Small intestine (tissue), 7 donors: ENCODE results near the gene ALKAL2. TPM values are rescaled to one million over a fixed set of nuclear protein-coding genes. Genes with fewer than 3 reads are reported as not detected.
A peak's percentile ranks its signal among the peaks of the same experiment; 100 is the strongest.

Experiments used
- DNase-seq, 2 donors: peaks; one replicate each; pipeline versions ENCODE4 v3.0.0 to v3.0.0-alpha.2; 2013
- FAIRE-seq: peaks from 2 replicates; lab custom pipeline; 2012; peaks lifted over from hg19 to GRCh38; lab: Jason Lieb, UNC
- H3K27ac ChIP-seq, 3 donors: one replicate each; pipeline ENCODE4 v1.5.1; 2013; ENCODE audit warnings: low read length in 2 of 3, mild to moderate bottlenecking in 2 of 3, control low read depth in 1 of 3, inconsistent platforms in 1 of 3, low read depth in 1 of 3, moderate library complexity in 1 of 3
- H3K27me3 ChIP-seq, 3 donors: one replicate each; pipeline ENCODE4 v1.6.1; 2013; ENCODE audit warnings: low read length in 3 of 3, inconsistent platforms in 1 of 3; ENCODE audit not compliant: control insufficient read depth in 3 of 3, insufficient read depth in 3 of 3
- H3K36me3 ChIP-seq, 3 donors: one replicate each; pipeline ENCODE4 v1.6.1; 2013; ENCODE audit warnings: low read length in 3 of 3, inconsistent platforms in 1 of 3, low read depth in 1 of 3, mild to moderate bottlenecking in 1 of 3, moderate library complexity in 1 of 3; ENCODE audit not compliant: control insufficient read depth in 3 of 3, insufficient read depth in 2 of 3
- H3K4me1 ChIP-seq, 3 donors: one replicate each; pipeline ENCODE4 v1.6.1; 2013; ENCODE audit warnings: low read length in 2 of 3, inconsistent platforms in 1 of 3, low read depth in 1 of 3, mild to moderate bottlenecking in 1 of 3, moderate library complexity in 1 of 3; ENCODE audit not compliant: control insufficient read depth in 3 of 3, insufficient read depth in 2 of 3
- H3K4me3 ChIP-seq, 3 donors: one replicate each; pipeline ENCODE4 v1.5.1; 2013; ENCODE audit warnings: low read length in 3 of 3, control low read depth in 1 of 3, inconsistent platforms in 1 of 3, low read depth in 1 of 3, mild to moderate bottlenecking in 1 of 3, moderate library complexity in 1 of 3
- H3K9me3 ChIP-seq, 2 donors: one replicate each; pipeline ENCODE4 v1.6.1; 2013; ENCODE audit warnings: low read depth in 1 of 2, low read length in 1 of 2; ENCODE audit not compliant: control insufficient read depth in 2 of 2, insufficient read depth in 1 of 2
- WGBS, 3 donors: extraction: QIAGEN DNeasy Blood & Tissue Kit; methylation state at CpG; one replicate each; pipeline ENCODE4 v1.1.7; 2013; 5-methylcytosine and 5-hydroxymethylcytosine counted together
- polyA plus RNA-seq, 4 donors: library from polyadenylated mRNA; stranded (reverse) in 3 of 4; unstranded in 1 of 4; fragments of 200-250 nt in 3 of 4; fragments of 120-200 nt in 1 of 4; gene quantifications; one replicate each; pipeline versions ENCODE4 v1.2.1 to v1.2.3, GENCODE V29; 2013
- donor health status: healthy with polysubstance abuse.
- donor health status: control.
- donor health status: control.
- donor health status: Bipolar disorder and iron deficiency.
- donor health status: healthy.

ALKAL2 gene
- polyA plus RNA-seq, 4 donors = 0.45 to 3.5 (median 2.8) TPM

DNA sequence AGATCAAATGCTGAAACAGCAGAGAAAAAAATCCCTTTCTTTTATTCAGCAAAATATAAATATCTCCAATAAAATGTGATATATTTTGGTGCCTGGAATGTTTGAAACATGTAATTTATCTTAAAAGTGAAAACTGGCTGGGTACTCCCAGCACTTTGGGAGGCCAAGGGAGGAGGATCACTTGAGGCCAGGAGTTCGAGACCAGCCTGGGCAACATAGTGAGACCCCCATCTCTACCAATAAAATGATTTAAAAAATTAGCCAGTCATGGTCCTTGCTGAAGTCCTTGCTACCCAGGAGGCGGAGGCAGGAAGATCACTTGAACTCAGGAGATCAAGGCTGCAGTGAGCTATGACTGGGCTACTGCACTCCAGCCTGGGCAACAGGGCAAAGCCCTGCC, 32.7 kb downstream of the ALKAL2 start:
- Histone ChIP-seq H3K4me3 (no peak overlapping the region), H3K4me1 (peaks cover 0 to 3% (median 1%) of the 10 kb centered on the region in 3 donors), H3K27me3 (no peaks in the 10 kb centered on the region), H3K27ac (no peak overlapping the region), H3K9me3 (no peaks in the 10 kb centered on the region), H3K36me3 (peaks cover 2 to 11% (median 6%) of the 10 kb centered on the region in 3 donors)
- FAIRE-seq (no peak), DNase-seq (no peak)
- 91 to 100% (median 97%) methylated on average over 2 of the region's 2 CpGs for WGBS, 3 donors

DNA sequence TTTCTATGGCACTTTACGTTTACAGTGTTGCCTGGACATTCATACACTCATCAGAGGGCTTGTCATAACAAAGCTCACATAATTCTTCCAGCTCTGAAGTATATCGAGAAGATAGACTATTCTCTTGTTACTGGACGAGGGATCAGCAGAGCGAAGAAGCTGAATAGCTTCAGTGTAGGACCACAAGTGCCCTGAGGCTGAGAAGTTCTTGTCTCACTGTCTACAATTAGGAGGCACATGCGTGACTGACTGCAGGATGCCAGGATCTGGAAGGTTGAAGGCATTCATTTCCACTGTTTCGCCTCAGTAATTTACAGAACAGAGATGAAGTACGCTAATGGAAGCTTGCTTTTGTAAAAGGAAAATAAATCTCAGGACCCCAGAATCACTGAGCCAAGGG, 33.6 kb downstream of the ALKAL2 start:
- FAIRE-seq (no peak), DNase-seq (no peak)
- H3K4me3 ChIP-seq = no peak overlapping the region
- no peak overlapping the region for H3K27ac ChIP-seq
- H3K27me3 ChIP-seq = no peaks in the 10 kb centered on the region
- no peaks in the 10 kb centered on the region for H3K9me3 ChIP-seq
- WGBS, 3 donors = 84 to 92% (median 92%) methylated on average over 7 of the region's 7 CpGs
- H3K4me1 ChIP-seq = no peaks in the 10 kb centered on the region
- peaks cover 2 to 16% (median 10%) of the 10 kb centered on the region in 3 donors for H3K36me3 ChIP-seq

DNA sequence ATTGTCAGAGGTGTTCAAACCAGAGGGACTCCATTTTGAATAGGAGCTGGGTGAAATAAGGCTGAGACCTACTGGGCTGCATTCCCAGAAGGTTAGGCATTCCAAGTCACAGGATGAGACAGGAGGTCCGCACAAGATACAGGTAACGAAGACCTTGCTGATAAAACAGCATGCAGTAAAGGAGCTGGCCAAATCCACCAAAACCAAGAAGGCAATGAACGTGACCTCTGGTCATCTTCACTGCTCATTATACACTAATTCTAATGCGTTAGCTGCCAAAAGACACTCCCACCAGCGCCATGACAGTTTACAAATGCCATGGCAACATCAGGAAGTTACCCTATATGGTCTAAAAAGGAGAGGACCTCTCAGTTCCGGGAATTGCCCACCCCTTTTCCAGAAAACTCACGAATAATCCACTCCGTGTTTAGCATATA, 34.7 kb downstream of the ALKAL2 start:
- no peak overlapping the region for H3K27ac ChIP-seq
- H3K27me3 ChIP-seq = no peaks in the 10 kb centered on the region
- FAIRE-seq (no peak), DNase-seq (no peak)
- WGBS, 3 donors = 86 to 96% (median 92%) methylated on average over 8 of the region's 8 CpGs
- H3K9me3 ChIP-seq = no peaks in the 10 kb centered on the region
- no peak overlapping the region for H3K4me3 ChIP-seq
- H3K36me3 ChIP-seq = peaks cover 2 to 15% (median 7%) of the 10 kb centered on the region in 3 donors
- no peaks in the 10 kb centered on the region for H3K4me1 ChIP-seq

DNA sequence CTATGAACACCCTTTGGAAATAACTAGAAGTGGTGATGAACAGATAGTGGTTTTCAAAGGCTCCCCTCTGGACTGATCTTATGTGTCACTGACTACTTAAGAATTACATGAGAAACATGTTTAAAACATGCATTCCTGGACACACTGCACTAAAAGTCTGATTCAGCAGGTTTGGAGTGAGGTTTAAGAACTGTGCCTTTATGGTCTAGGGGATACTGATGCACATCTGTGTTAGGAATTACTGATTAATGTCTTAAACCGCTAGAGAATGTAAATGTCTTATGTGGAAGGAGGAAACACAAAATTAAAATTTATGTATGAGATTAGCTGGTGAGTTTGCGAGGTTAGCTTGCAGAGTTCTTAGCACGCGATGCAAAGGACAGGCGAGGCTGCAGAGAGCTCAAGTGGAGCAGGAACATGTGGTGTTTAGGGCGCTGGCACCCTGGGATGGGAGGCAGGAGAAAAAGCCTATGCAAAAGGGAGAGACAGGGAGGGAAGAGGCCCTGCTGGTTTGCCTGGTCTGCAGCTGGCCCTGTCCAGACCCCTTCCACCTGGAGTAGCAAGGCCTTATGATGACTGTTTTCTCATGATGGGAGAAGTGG, 35.8 kb downstream of the ALKAL2 start:
- 85 to 97% (median 88%) methylated on average over 6 of the region's 6 CpGs for WGBS, 3 donors

DNA sequence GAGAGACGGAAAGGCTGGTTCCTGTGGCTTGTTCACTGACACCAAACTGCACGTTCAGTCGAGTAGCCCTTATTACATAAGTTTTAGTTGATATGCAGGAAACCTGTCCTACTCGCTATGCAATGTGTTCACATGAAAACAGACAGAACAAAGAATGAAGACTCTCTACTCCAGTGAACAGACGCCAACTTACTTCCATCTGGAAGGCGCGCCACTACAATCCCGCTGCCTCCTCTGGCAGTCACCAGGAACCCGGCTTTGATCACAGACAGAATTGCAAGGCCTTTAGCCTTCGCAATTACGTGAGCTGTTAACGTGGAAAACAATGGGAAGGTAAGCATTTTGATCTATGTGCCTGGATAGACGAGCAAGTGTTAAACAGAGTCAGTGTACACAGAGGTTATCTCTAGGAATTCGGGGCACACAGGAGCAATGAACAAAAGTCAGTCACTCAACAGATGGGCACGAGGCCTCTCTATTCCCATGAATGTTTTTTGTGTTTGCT, 38.3 kb downstream of the ALKAL2 start:
- no peaks in the 10 kb centered on the region for H3K27me3 ChIP-seq
- FAIRE-seq = no peak
- no peaks in the 10 kb centered on the region for H3K9me3 ChIP-seq
- peaks cover 2 to 26% (median 11%) of the 10 kb centered on the region in 3 donors for H3K36me3 ChIP-seq
- no peaks in the 10 kb centered on the region for H3K4me1 ChIP-seq
- H3K27ac ChIP-seq = no peak overlapping the region
- H3K4me3 ChIP-seq = no peak overlapping the region
- 87 to 92% (median 91%) methylated on average over 15 of the region's 15 CpGs for WGBS, 3 donors
- DNase-seq = no peak

More for the DNA sequence above, 35.8 kb downstream of the ALKAL2 start:
- DNase-seq (no peak), FAIRE-seq (no peak)
- Histone ChIP-seq H3K27me3 (no peaks in the 10 kb centered on the region), H3K9me3 (no peaks in the 10 kb centered on the region), H3K27ac (no peak overlapping the region), H3K36me3 (peaks cover 2 to 15% (median 7%) of the 10 kb centered on the region in 3 donors), H3K4me3 (no peak overlapping the region), H3K4me1 (no peaks in the 10 kb centered on the region)

DNA sequence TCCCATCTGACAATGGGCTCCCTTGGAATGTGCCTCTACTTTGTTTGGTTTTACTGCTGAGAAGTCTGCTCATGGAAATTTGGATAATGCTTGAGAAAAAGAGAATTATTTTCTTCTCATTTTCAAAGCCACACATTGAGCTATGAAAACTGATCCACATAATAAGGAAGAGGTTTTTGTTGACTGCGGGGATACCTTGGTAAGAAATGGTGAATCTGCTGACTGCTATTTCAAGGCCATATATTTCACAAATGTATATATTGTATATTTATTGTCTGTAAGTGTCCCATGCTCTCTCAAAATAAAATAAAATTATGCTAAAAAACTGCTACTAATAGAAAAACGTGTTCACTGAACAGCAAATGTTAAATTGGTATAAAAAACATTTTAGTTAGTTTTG, 39.2 kb downstream of the ALKAL2 start:
- no peak for FAIRE-seq
- Histone ChIP-seq H3K36me3 (peaks cover 2 to 31% (median 14%) of the 10 kb centered on the region in 3 donors), H3K27me3 (no peaks in the 10 kb centered on the region), H3K9me3 (no peaks in the 10 kb centered on the region), H3K27ac (peak overlapping the region in 1 of 3 donors; percentile 34), H3K4me1 (no peaks in the 10 kb centered on the region), H3K4me3 (no peak overlapping the region)
- WGBS, 3 donors = 85 to 90% (median 89%) methylated on average over 2 of the region's 2 CpGs
- no peak for DNase-seq

DNA sequence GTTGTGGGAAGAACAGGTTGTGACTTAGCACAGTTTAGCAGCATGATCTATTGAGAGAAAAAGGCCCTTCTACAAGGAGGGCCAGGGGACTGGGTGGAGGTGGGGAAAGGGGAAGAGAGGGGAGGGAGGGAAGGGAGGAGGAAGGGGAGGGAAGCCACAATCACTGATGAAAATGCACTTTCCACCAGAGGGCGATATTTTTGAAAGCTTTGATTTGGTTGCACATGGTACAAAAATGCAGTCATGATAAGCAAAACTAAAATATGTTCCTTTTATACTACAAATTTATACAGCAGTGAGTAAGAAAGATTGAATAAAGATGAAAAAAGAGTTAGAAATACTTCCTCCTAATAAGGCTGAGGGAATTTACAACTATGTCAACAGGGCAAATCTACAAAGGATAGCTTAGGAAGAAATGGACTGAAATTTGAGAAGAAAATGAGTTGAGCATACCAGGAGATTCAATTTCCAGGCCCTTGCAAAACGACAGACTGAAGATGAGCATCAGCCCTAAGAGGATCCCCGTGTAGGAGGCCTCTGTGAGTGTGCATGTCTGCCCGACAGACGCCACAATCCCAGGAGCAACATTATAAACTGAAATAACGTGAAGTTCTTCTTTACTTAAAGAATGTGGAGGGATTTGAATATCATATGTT, 41.3 kb downstream of the ALKAL2 start:
- Histone ChIP-seq H3K4me3 (no peak overlapping the region), H3K27me3 (no peaks in the 10 kb centered on the region), H3K27ac (no peak overlapping the region), H3K36me3 (peaks cover 5 to 27% (median 17%) of the 10 kb centered on the region in 3 donors), H3K4me1 (no peaks in the 10 kb centered on the region), H3K9me3 (no peaks in the 10 kb centered on the region)
- FAIRE-seq (no peak), DNase-seq (peak; percentile 65)
- 61 to 65% (median 62%) methylated on average over 6 of the region's 6 CpGs for WGBS, 3 donors

DNA sequence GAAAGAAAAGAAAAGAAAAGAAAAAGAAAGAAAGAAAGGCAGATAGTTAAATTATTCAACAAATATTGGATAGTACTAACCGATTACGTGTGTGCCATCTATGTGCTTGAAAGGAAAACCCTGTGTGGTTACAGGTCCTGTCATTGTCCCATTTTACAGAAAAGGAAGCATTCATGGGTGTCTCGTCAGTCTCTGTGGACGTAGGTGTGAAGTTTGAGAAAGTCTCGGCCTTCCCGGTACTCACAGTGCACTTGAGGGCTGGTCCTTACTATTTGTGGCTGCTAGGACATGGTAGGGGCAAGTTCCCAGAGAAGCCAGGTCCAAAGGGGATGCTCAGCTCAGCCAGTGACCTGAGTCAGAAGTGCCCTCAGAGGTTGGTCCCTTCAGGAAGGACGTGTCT, 43.3 kb downstream of the ALKAL2 start:
- WGBS, 3 donors = 93 to 97% (median 93%) methylated on average over 7 of the region's 7 CpGs
- H3K36me3 ChIP-seq = peaks cover 9 to 27% (median 14%) of the 10 kb centered on the region in 3 donors
- no peaks in the 10 kb centered on the region for H3K9me3 ChIP-seq
- H3K27me3 ChIP-seq = no peaks in the 10 kb centered on the region
- FAIRE-seq (no peak), DNase-seq (no peak)
- no peak overlapping the region for H3K27ac ChIP-seq
- H3K4me1 ChIP-seq = no peaks in the 10 kb centered on the region
- H3K4me3 ChIP-seq = no peak overlapping the region
